Activated T-cell treated with anti-CD3 and anti-CD28 coated beads, Interleukin-2, amount 50 U/mL, for 4 hours (primary cell): ENCODE results near the gene HECTD4. TPM values are rescaled to one million over a fixed set of nuclear protein-coding genes. Genes with fewer than 3 reads are reported as not detected.
"Not testable (repeated sequence)": the region's sequence is repeated elsewhere in the genome, so short reads cannot be mapped to it uniquely, and the experiment has no call there.

Experiments used
- ATAC-seq, 2 donors: fragments of 200-7000 bp; cut with Tn5 transposase; one replicate each; pipeline ENCODE4 v1.10.0; 2021
- DNase-seq: peaks from one replicate; pipeline ENCODE4 v3.0.0-alpha.2; 2020
- H3K27me3 Mint-ChIP-seq: one replicate; pipeline ENCODE4 v1.8.0; 2021; ENCODE audit warnings: low read depth, mixed read lengths
- H3K36me3 Mint-ChIP-seq: one replicate; pipeline ENCODE4 v1.8.0; 2022; ENCODE audit warnings: mixed read lengths; ENCODE audit not compliant: insufficient read depth
- H3K4me1 Mint-ChIP-seq: one replicate; pipeline ENCODE4 v1.8.0; 2021; ENCODE audit warnings: low read depth, mixed read lengths
- H3K4me3 Mint-ChIP-seq: one replicate; pipeline ENCODE4 v1.8.0; 2021; ENCODE audit warnings: mild to moderate bottlenecking, moderate library complexity, mixed read lengths
- H3K9me3 Mint-ChIP-seq: one replicate; pipeline ENCODE4 v1.8.0; 2021; ENCODE audit warnings: mixed read lengths
- total RNA-seq, 3 donors: library from RNA; stranded (reverse); gene quantifications; one replicate each; pipeline ENCODE4 v1.2.1, GENCODE V29; 2021

The HECTD4 gene
- total RNA-seq, 3 donors from 2014 or later: 17.4 to 22.4 (median 19.0) TPM

DNA sequence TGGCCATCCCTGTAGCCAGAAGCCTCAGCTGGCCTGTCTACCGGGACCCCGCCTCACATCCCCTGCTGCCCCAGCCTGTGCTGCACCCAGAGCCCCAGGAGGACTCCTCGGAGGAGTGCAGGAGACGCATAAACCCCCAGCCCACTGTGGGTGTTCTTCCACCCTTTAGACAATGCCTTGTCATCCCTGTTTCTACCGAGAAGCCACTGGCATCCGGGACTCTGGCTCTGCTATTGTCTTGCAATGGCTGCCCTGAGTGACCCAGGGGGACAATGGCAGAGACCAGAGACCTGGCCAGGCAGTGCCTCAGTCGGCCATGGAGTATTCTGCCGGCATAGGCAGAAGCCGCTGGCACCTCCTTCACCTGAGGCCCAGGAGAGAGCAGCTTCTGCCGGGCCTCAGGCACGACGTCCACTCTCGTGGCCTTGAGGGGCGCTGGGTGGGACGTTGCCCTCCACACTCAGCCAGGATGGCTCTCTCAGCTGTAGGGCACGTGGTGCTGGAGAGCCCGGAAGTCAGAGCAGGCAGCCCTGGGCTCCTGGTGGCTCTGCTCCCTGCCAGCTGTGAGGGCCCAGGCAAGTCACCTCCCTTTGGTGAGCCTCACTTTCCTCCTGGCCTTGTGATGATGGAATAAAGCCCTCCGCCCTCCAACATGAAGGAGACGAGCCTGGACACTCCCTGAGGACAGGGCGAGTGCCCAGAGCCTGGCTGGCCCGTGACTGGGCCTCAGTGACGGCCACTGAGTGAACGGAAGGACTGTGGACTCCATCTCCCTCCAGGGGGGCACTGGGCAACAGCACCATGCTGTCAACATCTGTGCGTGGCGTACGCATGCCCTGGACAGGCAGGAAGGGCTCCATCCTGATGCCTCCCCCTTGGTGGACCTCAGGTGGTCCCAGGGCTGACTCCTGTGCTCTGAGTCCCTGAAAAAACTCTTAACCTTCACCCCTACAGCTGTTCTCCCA, 215.9 kb downstream of the HECTD4 start:
- no peak for DNase-seq
- H3K4me3 Mint-ChIP-seq: no peak overlapping the region
- no peaks in the 10 kb centered on the region for H3K27me3 Mint-ChIP-seq
- H3K4me1 Mint-ChIP-seq: peaks cover 4% of the 10 kb centered on the region
- ATAC-seq: no peak
- peaks cover 26% of the 10 kb centered on the region for H3K36me3 Mint-ChIP-seq
- H3K9me3 Mint-ChIP-seq: no peaks in the 10 kb centered on the region

DNA sequence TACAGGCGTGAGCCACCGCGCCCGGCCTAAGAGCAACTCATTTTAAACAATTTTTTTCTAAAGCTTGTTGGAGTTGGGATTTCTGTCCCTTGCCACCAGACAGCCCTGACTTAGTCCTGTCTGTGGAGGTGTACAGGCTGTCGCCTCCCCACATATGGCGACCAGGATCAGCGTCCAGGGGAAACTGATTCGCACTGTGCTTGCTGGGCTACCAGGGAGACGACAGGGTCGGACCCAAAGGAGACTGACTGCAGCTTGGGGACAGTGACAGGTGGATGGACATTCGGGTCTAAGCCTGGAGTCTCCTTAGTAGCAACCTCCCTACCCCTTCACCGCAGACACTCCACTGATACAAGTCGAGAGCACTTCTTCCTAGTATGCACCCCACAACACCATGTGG, 216.6 kb downstream of the HECTD4 start:
- Mint-ChIP-seq H3K27me3 (no peaks in the 10 kb centered on the region), H3K4me1 (peaks cover 4% of the 10 kb centered on the region), H3K9me3 (no peaks in the 10 kb centered on the region), H3K4me3 (no peak overlapping the region), H3K36me3 (peaks cover 33% of the 10 kb centered on the region)
- ATAC-seq: no peak
- DNase-seq: no peak

DNA sequence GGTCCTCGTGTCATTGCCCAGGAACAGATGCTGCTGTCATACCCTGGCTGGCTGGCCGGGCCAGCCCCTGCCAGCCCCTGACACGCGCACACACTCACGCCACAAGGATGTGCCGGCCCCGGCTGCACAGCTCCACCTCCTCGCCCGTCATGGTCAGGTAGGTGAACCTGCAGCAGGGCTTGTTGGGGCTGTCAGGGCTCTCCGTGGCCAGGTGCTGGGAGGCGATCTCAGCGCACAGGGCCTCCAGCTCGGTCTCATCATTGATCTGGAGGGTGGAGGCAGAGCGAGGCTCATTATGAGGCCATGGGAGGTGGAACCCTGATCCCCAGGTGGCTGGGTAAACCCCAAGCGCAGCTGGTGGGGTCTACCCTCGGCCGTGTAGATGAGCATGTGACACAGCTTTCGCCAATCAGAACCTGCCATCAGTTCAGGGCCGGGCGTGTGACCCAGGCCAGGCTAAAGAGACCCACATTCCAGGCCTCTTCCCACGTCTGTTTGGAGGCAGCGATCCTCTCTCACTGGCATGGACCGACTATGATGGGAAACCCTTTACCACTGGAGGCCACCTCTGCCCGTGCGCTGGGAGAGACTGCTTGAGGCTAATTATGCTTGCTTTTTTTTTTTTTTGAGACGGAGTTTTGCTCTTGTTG, 218.1 kb downstream of the HECTD4 start:
- ATAC-seq: no peak
- Mint-ChIP-seq H3K4me3 (no peak overlapping the region), H3K27me3 (no peaks in the 10 kb centered on the region)

DNA sequence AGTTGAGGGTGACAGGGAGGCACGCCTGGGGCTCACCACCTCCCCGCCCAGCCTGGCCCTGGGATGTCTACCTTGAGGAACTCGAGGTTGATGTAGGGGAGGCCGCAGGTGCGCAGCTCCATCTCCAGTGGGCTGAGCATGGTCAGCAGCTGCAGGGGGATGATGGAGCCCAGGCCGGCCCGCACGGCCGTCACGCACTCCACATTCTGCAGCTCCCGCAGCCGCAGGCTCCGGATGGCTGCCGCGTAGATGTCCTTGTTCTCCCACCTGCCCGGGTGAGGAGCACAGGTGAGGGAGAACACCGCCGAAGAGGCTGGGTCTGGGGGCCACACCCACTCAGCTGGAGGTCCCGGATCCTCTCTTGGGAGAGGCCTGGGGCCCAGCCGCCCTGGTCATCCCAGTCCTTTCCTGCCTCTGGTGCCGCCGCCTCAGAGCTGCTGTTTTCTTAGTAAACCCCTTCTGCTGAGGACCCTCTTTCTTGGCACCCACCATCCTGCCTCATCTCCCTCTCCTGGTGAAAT, 218.7 kb downstream of the HECTD4 start:
- Mint-ChIP-seq H3K4me3 (no peak overlapping the region), H3K4me1 (peaks cover 15% of the 10 kb centered on the region), H3K36me3 (peaks cover 45% of the 10 kb centered on the region), H3K9me3 (peaks cover 13% of the 10 kb centered on the region), H3K27me3 (no peaks in the 10 kb centered on the region)
- DNase-seq (no peak), ATAC-seq (no peak)

More for the DNA sequence above, 218.1 kb downstream of the HECTD4 start:
- H3K4me1 Mint-ChIP-seq: peaks cover 8% of the 10 kb centered on the region
- H3K9me3 Mint-ChIP-seq: peaks cover 10% of the 10 kb centered on the region
- DNase-seq: no peak
- peaks cover 43% of the 10 kb centered on the region for H3K36me3 Mint-ChIP-seq

- H3K9me3 Mint-ChIP-seq: peaks cover 18% of the 10 kb centered on the region
- H3K4me1 Mint-ChIP-seq: peaks cover 19% of the 10 kb centered on the region
- H3K36me3 Mint-ChIP-seq: peaks cover 50% of the 10 kb centered on the region
- H3K4me3 Mint-ChIP-seq: no peak overlapping the region
- DNase-seq (no peak), ATAC-seq (no peak)
- H3K27me3 Mint-ChIP-seq: no peaks in the 10 kb centered on the region
Observed at GRCh38 chr12:112163056-112163455, 219.2 kb downstream of the HECTD4 start.

DNA sequence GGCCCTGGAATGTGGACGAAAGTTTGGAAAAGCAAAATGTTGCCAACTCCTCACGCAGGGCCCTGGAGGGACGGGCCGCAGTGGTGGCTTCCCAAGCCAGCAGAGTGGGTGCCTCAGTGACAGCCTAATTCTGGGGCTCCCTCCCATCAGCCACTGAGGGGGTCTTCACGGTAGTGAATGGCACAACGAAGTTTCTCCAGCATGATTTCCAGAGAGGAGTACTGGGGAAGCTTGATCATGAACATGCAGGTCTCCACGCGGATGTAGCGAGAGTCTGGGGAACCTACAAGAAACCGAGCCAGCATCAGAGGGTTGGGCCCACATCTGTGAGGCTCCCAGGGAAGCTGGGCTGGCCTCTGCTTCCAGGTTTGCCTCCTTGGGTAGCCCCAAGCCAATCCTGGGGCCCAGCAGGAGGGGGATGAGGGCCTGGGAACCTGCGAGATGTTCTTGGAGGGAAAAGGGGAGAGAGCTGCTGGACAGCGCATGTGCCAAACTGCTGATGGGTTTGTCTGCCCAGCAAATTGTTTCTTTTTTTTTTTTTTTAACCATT, 219.9 kb downstream of the HECTD4 start:
- Mint-ChIP-seq H3K27me3 (no peaks in the 10 kb centered on the region), H3K9me3 (peaks cover 25% of the 10 kb centered on the region), H3K4me3 (no peak overlapping the region), H3K4me1 (peaks cover 25% of the 10 kb centered on the region), H3K36me3 (peaks cover 58% of the 10 kb centered on the region)
- ATAC-seq (no peak), DNase-seq (no peak)

DNA sequence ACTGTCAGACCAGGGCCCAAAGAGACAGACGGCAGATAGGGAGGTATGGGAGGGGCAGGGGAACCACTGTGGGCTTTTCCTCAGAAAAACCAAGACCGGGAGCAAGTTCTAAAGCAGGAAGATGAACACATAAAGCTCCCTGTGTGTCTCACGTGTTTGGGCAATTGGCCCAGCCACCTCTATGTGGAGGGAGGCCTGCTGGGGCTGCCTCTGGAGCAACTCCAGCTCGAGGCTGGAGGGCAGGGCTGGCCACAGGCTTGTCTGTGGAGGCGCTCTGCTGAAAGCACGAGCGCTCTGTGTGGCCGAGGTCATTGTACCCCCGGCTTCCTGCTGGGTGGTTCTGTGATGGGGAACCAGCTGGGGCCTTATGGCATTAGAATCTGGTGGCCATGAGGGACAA, 220.5 kb downstream of the HECTD4 start:
- H3K27me3 Mint-ChIP-seq: no peaks in the 10 kb centered on the region
- DNase-seq (no peak), ATAC-seq (no peak)
- H3K4me1 Mint-ChIP-seq: peaks cover 27% of the 10 kb centered on the region
- no peak overlapping the region for H3K4me3 Mint-ChIP-seq
- H3K36me3 Mint-ChIP-seq: peaks cover 64% of the 10 kb centered on the region
- H3K9me3 Mint-ChIP-seq: peaks cover 31% of the 10 kb centered on the region

DNA sequence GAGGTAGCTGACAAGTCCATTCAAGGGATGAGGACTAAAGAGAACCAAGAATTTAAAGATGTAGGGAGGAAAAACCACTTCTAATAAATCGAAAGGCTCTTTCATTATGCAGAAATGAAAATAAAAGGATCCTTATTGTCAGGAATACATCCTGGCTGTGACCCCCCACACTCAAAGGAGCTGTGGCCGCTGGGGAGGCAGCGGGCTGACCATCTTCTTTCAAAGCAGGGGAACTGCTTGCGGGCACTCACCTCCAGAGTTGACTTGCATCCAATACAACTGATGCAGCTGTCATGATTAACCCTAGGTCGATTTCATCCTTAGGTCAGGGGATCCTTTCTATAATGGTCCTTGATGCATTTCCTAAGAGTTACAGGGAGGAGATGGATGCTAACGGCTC, 221.6 kb downstream of the HECTD4 start:
- no peak overlapping the region for H3K4me3 Mint-ChIP-seq
- DNase-seq (no peak), ATAC-seq (no peak)
- H3K9me3 Mint-ChIP-seq: peaks cover 42% of the 10 kb centered on the region
- no peaks in the 10 kb centered on the region for H3K27me3 Mint-ChIP-seq
- H3K36me3 Mint-ChIP-seq: peaks cover 75% of the 10 kb centered on the region
- H3K4me1 Mint-ChIP-seq: peaks cover 31% of the 10 kb centered on the region

DNA sequence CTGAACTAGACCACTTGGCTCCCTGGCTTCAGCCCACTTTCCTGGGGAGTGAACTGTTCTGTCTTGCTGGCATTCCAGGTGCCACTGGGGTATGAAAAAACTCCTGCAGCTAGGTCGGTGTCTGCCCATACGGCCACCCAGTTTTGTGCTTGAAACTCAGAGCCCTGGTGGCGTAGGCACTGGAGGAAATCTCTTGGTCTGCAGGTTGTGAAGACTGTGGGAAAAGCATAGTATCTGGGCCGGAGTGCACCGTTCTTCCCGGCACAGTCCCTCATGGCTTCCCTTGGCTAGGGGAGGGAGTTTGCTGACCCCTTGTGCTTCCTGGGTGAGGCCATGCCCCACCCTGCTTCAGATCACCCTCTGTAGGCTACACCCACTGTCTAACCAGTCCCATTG, 223.1 kb downstream of the HECTD4 start:
- peaks cover 85% of the 10 kb centered on the region for H3K36me3 Mint-ChIP-seq
- H3K4me1 Mint-ChIP-seq: peaks cover 31% of the 10 kb centered on the region
- no peak overlapping the region for H3K4me3 Mint-ChIP-seq
- no peaks in the 10 kb centered on the region for H3K27me3 Mint-ChIP-seq
- H3K9me3 Mint-ChIP-seq: peaks cover 42% of the 10 kb centered on the region
- DNase-seq (no peak), ATAC-seq (no peak)

- peaks cover 31% of the 10 kb centered on the region for H3K4me1 Mint-ChIP-seq
- DNase-seq, H3K4me3 Mint-ChIP-seq, H3K27me3 Mint-ChIP-seq: not testable (repeated sequence)
- ATAC-seq: peak in 1 of 2 donors; percentile 54
- peaks cover 87% of the 10 kb centered on the region for H3K36me3 Mint-ChIP-seq
- H3K9me3 Mint-ChIP-seq: peaks cover 42% of the 10 kb centered on the region
Observed at GRCh38 chr12:112158461-112159145, 223.6 kb downstream of the HECTD4 start.

GRCh38 chr12:112153893-112154219, 228.4 kb downstream of the HECTD4 start:
- H3K9me3 Mint-ChIP-seq: peaks cover 30% of the 10 kb centered on the region
- peaks cover 23% of the 10 kb centered on the region for H3K4me1 Mint-ChIP-seq
- H3K36me3 Mint-ChIP-seq: peaks cover 73% of the 10 kb centered on the region
- no peaks in the 10 kb centered on the region for H3K27me3 Mint-ChIP-seq
- no peak for ATAC-seq
- DNase-seq: no peak
- no peak overlapping the region for H3K4me3 Mint-ChIP-seq

- no peak for DNase-seq
- no peak for ATAC-seq
- H3K9me3 Mint-ChIP-seq: peaks cover 27% of the 10 kb centered on the region
- peaks cover 18% of the 10 kb centered on the region for H3K4me1 Mint-ChIP-seq
- H3K4me3 Mint-ChIP-seq: no peak overlapping the region
- no peaks in the 10 kb centered on the region for H3K27me3 Mint-ChIP-seq
- peaks cover 73% of the 10 kb centered on the region for H3K36me3 Mint-ChIP-seq
Observed at GRCh38 chr12:112153181-112153892, 228.9 kb downstream of the HECTD4 start.

GRCh38 chr12:112151766-112152541, 230.3 kb downstream of the HECTD4 start:
- Mint-ChIP-seq H3K4me1 (peaks cover 9% of the 10 kb centered on the region), H3K4me3 (no peak overlapping the region), H3K9me3 (peaks cover 13% of the 10 kb centered on the region), H3K27me3 (no peaks in the 10 kb centered on the region), H3K36me3 (peaks cover 61% of the 10 kb centered on the region)
- DNase-seq: no peak
- no peak for ATAC-seq
